ENCODE data around the gene PRKCA.

Gene PRKCA

GRCh38 chr17:66839616-66840015 lies 537.2 kb downstream of the PRKCA start:
- in situ Hi-C loops (cut with HindIII; ENCODE audit: low pct_ligation_motif_present, low pct_unique_long_range_greater_than_20kb, low sequenced_read_pairs): no loop called here
- DNase-seq: no peak

GRCh38 chr17:66840061-66840460 lies 537.6 kb downstream of the PRKCA start:
- DNase-seq: no peak
- in situ Hi-C loops (cut with HindIII; ENCODE audit: low pct_ligation_motif_present, low pct_unique_long_range_greater_than_20kb, low sequenced_read_pairs): no loop called here

GRCh38 chr17:66841328-66841727 lies 538.9 kb downstream of the PRKCA start:
- no peak for DNase-seq
- in situ Hi-C loops (cut with HindIII; ENCODE audit: low pct_ligation_motif_present, low pct_unique_long_range_greater_than_20kb, low sequenced_read_pairs): no loop called here

GRCh38 chr17:66841744-66842143 lies 539.3 kb downstream of the PRKCA start:
- in situ Hi-C loops (cut with HindIII; ENCODE audit: low pct_ligation_motif_present, low pct_unique_long_range_greater_than_20kb, low sequenced_read_pairs): no loop called here
- no peak for DNase-seq

- no peak for DNase-seq
- in situ Hi-C loops (cut with HindIII; ENCODE audit: low pct_ligation_motif_present, low pct_unique_long_range_greater_than_20kb, low sequenced_read_pairs): no loop called here
Observed at GRCh38 chr17:66842505-66842904, 540.1 kb downstream of the PRKCA start.

- in situ Hi-C loops (cut with HindIII; ENCODE audit: low pct_ligation_motif_present, low pct_unique_long_range_greater_than_20kb, low sequenced_read_pairs): no loop called here
- DNase-seq: no peak
Observed at GRCh38 chr17:66842959-66843358, 540.5 kb downstream of the PRKCA start.

GRCh38 chr17:66843627-66844026 lies 541.2 kb downstream of the PRKCA start:
- no peak for DNase-seq
- in situ Hi-C loops (cut with HindIII; ENCODE audit: low pct_ligation_motif_present, low pct_unique_long_range_greater_than_20kb, low sequenced_read_pairs): no loop called here

- DNase-seq: no peak
- in situ Hi-C loops (cut with HindIII; ENCODE audit: low pct_ligation_motif_present, low pct_unique_long_range_greater_than_20kb, low sequenced_read_pairs): no loop called here
Observed at GRCh38 chr17:66847704-66848103, 545.3 kb downstream of the PRKCA start.

- no peak for DNase-seq
- in situ Hi-C loops (cut with HindIII; ENCODE audit: low pct_ligation_motif_present, low pct_unique_long_range_greater_than_20kb, low sequenced_read_pairs): no loop called here
Observed at GRCh38 chr17:66848496-66848895, 546.1 kb downstream of the PRKCA start.

- no peak for DNase-seq
- in situ Hi-C loops (cut with HindIII; ENCODE audit: low pct_ligation_motif_present, low pct_unique_long_range_greater_than_20kb, low sequenced_read_pairs): no loop called here
Observed at GRCh38 chr17:66849032-66849655, 546.7 kb downstream of the PRKCA start.

- in situ Hi-C loops (cut with HindIII; ENCODE audit: low pct_ligation_motif_present, low pct_unique_long_range_greater_than_20kb, low sequenced_read_pairs): no loop called here
- no peak for DNase-seq
Observed at GRCh38 chr17:66849851-66850580, 547.6 kb downstream of the PRKCA start.

- no peak for DNase-seq
- in situ Hi-C loops (cut with HindIII; ENCODE audit: low pct_ligation_motif_present, low pct_unique_long_range_greater_than_20kb, low sequenced_read_pairs): no loop called here
Observed at GRCh38 chr17:66850692-66851091, 548.3 kb downstream of the PRKCA start.

- in situ Hi-C loops (cut with HindIII; ENCODE audit: low pct_ligation_motif_present, low pct_unique_long_range_greater_than_20kb, low sequenced_read_pairs): no loop called here
- no peak for DNase-seq
Observed at GRCh38 chr17:66855204-66855603, 552.8 kb downstream of the PRKCA start.

GRCh38 chr17:66858226-66859083 lies 556.0 kb downstream of the PRKCA start:
- no peak for DNase-seq
- in situ Hi-C loops (cut with HindIII; ENCODE audit: low pct_ligation_motif_present, low pct_unique_long_range_greater_than_20kb, low sequenced_read_pairs): no loop called here

GRCh38 chr17:66859353-66859752 lies 556.9 kb downstream of the PRKCA start:
- no peak for DNase-seq
- in situ Hi-C loops (cut with HindIII; ENCODE audit: low pct_ligation_motif_present, low pct_unique_long_range_greater_than_20kb, low sequenced_read_pairs): no loop called here

GRCh38 chr17:66860204-66860603 lies 557.8 kb downstream of the PRKCA start:
- in situ Hi-C loops (cut with HindIII; ENCODE audit: low pct_ligation_motif_present, low pct_unique_long_range_greater_than_20kb, low sequenced_read_pairs): no loop called here
- DNase-seq: no peak

All from ACHN (cell line).